HepG2 (cell line): ENCODE results near the gene TMEM125. TPM values are rescaled to one million over a fixed set of nuclear protein-coding genes. Genes with fewer than 3 reads are reported as not detected.
A peak's percentile ranks its signal among the peaks of the same experiment; 100 is the strongest.

Experiments
- ATAD3A ChIP-seq: sonication (generic); formaldehyde crosslinking; IDR thresholded peaks from 2 replicates; pipeline ENCODE4 v1.4.0; 2020; ENCODE audit warnings: missing genetic modification reagents
- ETV5 ChIP-seq: IDR thresholded peaks from 2 replicates; pipeline ENCODE4 v1.6.1; 2018; ENCODE audit warnings: missing biosample characterization, missing genetic modification reagents, inconsistent platforms, borderline replicate concordance
- MXI1 ChIP-seq: IDR thresholded peaks from 3 replicates; pipeline ENCODE4 v1.6.1; 2012; ENCODE audit warnings: low read depth, low read length, inconsistent platforms, borderline replicate concordance
- NCOA2 ChIP-seq: sonication (generic); formaldehyde crosslinking; IDR thresholded peaks from 2 replicates; pipeline ENCODE4 v1.8.0; 2022; ENCODE audit warnings: inconsistent platforms
- NR2F1 ChIP-seq, 2 experiments: fragments of 450-650 bp in 1 of 2; formaldehyde crosslinking in 1 of 2; IDR thresholded peaks; 2 replicates each; pipeline versions ENCODE4 v1.5.0 to v1.6.1; 2016 to 2020; ENCODE audit warnings: mild to moderate bottlenecking in 1 of 2, missing compliant biosample characterization in 1 of 2, missing genetic modification reagents in 1 of 2, moderate library complexity in 1 of 2
- PHF5A ChIP-seq: IDR thresholded peaks from one replicate; pipeline ENCODE4 v1.6.1; 2018; ENCODE audit warnings: low read depth, missing genetic modification reagents; ENCODE audit not compliant: unreplicated experiment
- XRCC5 ChIP-seq: fragments of 200-400 bp; formaldehyde crosslinking; optimal IDR thresholded peaks from 2 replicates; pipeline ENCODE3; 2017; ENCODE audit warnings: mild to moderate bottlenecking, low read length
- ZNF24 ChIP-seq: fragments of 450-650 bp; IDR thresholded peaks from 2 replicates; pipeline ENCODE4 v1.6.1; 2017; ENCODE audit warnings: antibody characterized with exemption, mild to moderate bottlenecking
- ZNF383 ChIP-seq: sonication (generic); formaldehyde crosslinking; IDR thresholded peaks from 2 replicates; pipeline ENCODE4 v1.4.0; 2020; ENCODE audit warnings: missing genetic modification reagents, mild to moderate bottlenecking, borderline replicate concordance
- ZNF615 ChIP-seq: sonication (generic); formaldehyde crosslinking; IDR thresholded peaks from 2 replicates; pipeline ENCODE4 v1.5.0; 2020; ENCODE audit warnings: mild to moderate bottlenecking, missing genetic modification reagents, borderline replicate concordance
- ZSCAN9 ChIP-seq: IDR thresholded peaks from 2 replicates; pipeline ENCODE4 v1.6.1; 2016; ENCODE audit warnings: borderline replicate concordance
- polyA plus RNA-seq, 8 experiments: library from polyadenylated mRNA; depleted of rRNA in 3 of 8; stranded (reverse) in 7 of 8; unstranded in 1 of 8; fragments of >200 nt; fragmentation: Illumina TruSeq in 4 of 8; extraction: Trizol in 4 of 8; gene quantifications; 2 replicates each; pipeline versions ENCODE4 v1.2.1 to v1.2.3, GENCODE V29; 2011 to 2016; ENCODE audit warnings: low read depth in 4 of 8, missing spikeins in 1 of 8, mixed read lengths in 1 of 8; ENCODE audit not compliant: insufficient read depth in 1 of 8
- total RNA-seq, 5 experiments: library from RNA; depleted of rRNA; stranded (reverse); fragments of >200 nt; fragmentation: Illumina TruSeq; extraction: Trizol; gene quantifications; 2 replicates each; pipeline ENCODE4 v1.2.3, GENCODE V29; 2016; ENCODE audit warnings: low read depth in 1 of 5
- TF ChIP-seq, protein P1 (sequence below): IDR thresholded peaks from 2 replicates; pipeline ENCODE4 v1.6.1; 2018; ENCODE audit warnings: missing genetic modification reagents
- TF ChIP-seq, protein P2 (sequence below): sonication (generic); formaldehyde crosslinking; IDR thresholded peaks from 2 replicates; pipeline ENCODE4 v1.8.0; 2022; ENCODE audit warnings: mild to moderate bottlenecking, missing genetic modification reagents
- TF ChIP-seq, protein P3 (sequence below): sonication (generic); formaldehyde crosslinking; IDR thresholded peaks from 2 replicates; pipeline ENCODE4 v1.4.0; 2020; ENCODE audit warnings: missing genetic modification reagents, borderline replicate concordance
- TF ChIP-seq, protein P4 (sequence below): sonication (generic); formaldehyde crosslinking; IDR thresholded peaks from 2 replicates; pipeline ENCODE4 v1.5.1; 2020; ENCODE audit warnings: missing genetic modification reagents, mild to moderate bottlenecking, borderline replicate concordance
- TF ChIP-seq, protein P5 (sequence below), 2 experiments: sonication (generic) in 1 of 2; formaldehyde crosslinking in 1 of 2; IDR thresholded peaks; 2 replicates each; pipeline versions ENCODE4 v1.4.0 to v1.6.1; 2018 to 2020; ENCODE audit warnings: missing genetic modification reagents in 2 of 2, borderline replicate concordance in 1 of 2, low read depth in 1 of 2, mild to moderate bottlenecking in 1 of 2, missing biosample characterization in 1 of 2

TMEM125 gene
- total and polyA plus RNA-seq, 2 of the 13 experiments (the other 11 are each of a cell fraction or from before 2014, with no cell fraction given) = 0.03 TPM; not detected in 1

DNA sequence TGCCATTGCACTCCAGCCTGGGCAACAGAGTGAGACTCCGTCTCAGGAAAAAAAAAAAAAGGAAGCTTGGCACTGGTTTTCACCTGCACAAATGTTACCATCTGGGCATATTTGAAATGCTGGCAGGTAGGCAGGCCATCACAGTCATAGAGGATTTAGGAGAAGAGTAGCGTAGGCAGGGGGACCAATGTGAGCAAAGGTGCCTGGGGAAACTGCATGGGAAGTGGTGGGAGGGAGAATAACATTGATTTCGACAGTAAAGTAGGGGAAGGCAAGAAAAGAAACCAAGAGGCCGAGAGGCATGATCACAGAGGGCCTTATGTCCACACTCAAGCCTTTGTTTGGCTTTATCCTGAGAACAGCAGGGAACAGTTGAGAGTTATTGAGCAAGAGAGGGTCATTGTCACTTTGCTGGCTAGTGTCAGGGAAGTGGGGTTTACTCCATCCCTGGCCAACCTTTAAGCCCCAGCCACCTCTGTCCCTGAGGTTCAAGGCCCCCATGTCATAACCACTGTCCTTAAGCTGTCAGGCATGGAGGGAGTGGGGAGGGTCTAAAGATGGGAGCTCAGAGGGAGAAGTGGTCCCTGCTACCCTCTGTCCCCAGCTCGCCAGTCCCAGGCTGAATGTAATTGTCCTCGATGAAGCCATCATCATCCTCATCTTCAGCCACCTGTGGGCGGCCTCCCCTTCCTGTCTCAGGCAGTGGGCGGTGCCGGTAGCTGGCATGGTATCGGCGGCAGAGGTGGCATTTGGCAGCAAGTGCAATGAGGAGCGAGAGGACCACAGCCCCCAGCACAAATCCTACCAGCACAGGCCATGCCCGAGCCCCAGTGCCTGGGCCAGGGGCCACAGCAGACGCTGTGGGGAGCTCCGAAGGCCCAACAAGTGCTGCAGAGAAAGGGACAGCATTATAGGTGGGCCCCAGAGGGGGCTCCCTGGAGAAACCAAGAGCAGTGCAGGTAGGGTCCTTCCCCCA lies 12.7 kb downstream of the TMEM125 start (continued):
- TF ChIP-seq, protein P1, sequence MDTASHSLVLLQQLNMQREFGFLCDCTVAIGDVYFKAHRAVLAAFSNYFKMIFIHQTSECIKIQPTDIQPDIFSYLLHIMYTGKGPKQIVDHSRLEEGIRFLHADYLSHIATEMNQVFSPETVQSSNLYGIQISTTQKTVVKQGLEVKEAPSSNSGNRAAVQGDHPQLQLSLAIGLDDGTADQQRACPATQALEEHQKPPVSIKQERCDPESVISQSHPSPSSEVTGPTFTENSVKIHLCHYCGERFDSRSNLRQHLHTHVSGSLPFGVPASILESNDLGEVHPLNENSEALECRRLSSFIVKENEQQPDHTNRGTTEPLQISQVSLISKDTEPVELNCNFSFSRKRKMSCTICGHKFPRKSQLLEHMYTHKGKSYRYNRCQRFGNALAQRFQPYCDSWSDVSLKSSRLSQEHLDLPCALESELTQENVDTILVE = no peak
- TF ChIP-seq ZNF615 (CRISPR knock-in tag) (no peak), ZSCAN9 (CRISPR knock-in tag) (no peak), ZNF383 (CRISPR knock-in tag) (no peak), ZNF24 (no peak), XRCC5 (peak; percentile 26), MXI1 (no peak), ETV5 (CRISPR knock-in tag) (peak; percentile 15; the same call in 1 of the 2 replicates), PHF5A (peak; percentile 79), ATAD3A (no peak), NR2F1 (CRISPR knock-in tag; IDR thresholded peaks at IDR 0.05) (peak; percentile 15 to 75; a peak in 2 of 4 replicates), NCOA2 (CRISPR knock-in tag) (peak; percentile 71; the same call in 1 of the 2 replicates)
- TF ChIP-seq, protein P2, sequence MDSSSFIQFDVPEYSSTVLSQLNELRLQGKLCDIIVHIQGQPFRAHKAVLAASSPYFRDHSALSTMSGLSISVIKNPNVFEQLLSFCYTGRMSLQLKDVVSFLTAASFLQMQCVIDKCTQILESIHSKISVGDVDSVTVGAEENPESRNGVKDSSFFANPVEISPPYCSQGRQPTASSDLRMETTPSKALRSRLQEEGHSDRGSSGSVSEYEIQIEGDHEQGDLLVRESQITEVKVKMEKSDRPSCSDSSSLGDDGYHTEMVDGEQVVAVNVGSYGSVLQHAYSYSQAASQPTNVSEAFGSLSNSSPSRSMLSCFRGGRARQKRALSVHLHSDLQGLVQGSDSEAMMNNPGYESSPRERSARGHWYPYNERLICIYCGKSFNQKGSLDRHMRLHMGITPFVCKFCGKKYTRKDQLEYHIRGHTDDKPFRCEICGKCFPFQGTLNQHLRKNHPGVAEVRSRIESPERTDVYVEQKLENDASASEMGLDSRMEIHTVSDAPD (CRISPR knock-in tag) = no peak
- TF ChIP-seq, protein P3, sequence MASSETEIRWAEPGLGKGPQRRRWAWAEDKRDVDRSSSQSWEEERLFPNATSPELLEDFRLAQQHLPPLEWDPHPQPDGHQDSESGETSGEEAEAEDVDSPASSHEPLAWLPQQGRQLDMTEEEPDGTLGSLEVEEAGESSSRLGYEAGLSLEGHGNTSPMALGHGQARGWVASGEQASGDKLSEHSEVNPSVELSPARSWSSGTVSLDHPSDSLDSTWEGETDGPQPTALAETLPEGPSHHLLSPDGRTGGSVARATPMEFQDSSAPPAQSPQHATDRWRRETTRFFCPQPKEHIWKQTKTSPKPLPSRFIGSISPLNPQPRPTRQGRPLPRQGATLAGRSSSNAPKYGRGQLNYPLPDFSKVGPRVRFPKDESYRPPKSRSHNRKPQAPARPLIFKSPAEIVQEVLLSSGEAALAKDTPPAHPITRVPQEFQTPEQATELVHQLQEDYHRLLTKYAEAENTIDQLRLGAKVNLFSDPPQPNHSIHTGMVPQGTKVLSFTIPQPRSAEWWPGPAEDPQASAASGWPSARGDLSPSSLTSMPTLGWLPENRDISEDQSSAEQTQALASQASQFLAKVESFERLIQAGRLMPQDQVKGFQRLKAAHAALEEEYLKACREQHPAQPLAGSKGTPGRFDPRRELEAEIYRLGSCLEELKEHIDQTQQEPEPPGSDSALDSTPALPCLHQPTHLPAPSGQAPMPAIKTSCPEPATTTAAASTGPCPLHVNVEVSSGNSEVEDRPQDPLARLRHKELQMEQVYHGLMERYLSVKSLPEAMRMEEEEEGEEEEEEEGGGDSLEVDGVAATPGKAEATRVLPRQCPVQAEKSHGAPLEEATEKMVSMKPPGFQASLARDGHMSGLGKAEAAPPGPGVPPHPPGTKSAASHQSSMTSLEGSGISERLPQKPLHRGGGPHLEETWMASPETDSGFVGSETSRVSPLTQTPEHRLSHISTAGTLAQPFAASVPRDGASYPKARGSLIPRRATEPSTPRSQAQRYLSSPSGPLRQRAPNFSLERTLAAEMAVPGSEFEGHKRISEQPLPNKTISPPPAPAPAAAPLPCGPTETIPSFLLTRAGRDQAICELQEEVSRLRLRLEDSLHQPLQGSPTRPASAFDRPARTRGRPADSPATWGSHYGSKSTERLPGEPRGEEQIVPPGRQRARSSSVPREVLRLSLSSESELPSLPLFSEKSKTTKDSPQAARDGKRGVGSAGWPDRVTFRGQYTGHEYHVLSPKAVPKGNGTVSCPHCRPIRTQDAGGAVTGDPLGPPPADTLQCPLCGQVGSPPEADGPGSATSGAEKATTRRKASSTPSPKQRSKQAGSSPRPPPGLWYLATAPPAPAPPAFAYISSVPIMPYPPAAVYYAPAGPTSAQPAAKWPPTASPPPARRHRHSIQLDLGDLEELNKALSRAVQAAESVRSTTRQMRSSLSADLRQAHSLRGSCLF = no peak
- TF ChIP-seq, protein P4, sequence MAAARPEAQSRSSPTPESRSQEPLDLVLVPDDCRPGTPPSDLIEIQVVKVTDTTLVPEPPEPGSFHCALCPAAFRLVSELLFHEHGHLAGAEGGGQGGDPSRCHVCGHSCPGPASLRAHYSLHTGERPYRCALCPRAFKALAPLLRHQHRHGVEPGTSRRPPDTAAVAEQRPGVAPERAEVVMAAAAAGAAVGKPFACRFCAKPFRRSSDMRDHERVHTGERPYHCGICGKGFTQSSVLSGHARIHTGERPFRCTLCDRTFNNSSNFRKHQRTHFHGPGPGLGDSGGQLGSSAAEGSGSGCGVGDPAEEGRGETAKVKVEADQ = no peak
- TF ChIP-seq, protein P5, sequence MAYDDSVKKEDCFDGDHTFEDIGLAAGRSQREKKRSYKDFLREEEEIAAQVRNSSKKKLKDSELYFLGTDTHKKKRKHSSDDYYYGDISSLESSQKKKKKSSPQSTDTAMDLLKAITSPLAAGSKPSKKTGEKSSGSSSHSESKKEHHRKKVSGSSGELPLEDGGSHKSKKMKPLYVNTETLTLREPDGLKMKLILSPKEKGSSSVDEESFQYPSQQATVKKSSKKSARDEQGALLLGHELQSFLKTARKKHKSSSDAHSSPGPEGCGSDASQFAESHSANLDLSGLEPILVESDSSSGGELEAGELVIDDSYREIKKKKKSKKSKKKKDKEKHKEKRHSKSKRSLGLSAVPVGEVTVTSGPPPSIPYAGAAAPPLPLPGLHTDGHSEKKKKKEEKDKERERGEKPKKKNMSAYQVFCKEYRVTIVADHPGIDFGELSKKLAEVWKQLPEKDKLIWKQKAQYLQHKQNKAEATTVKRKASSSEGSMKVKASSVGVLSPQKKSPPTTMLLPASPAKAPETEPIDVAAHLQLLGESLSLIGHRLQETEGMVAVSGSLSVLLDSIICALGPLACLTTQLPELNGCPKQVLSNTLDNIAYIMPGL (CRISPR knock-in tag; IDR thresholded peaks at IDR 0.05; ENCODE audit: borderline replicate concordance in 1 of 2, low read depth in 1 of 2) = no peak
